Activated T-helper 1 cell treated with anti-CD3 and anti-CD28 coated beads, Interleukin-2, amount 50 U/mL, for 16 hours (primary cell): ENCODE data around the gene CEBPE.

Experiments
- DNase-seq, 2 donors: peaks; one replicate each; pipeline ENCODE4 v3.0.0-alpha.2; 2020; ENCODE audit warnings: low read depth in 1 of 2, low spot score in 1 of 2

Gene CEBPE

GRCh38 chr14:23085458-23085857 is 33.6 kb downstream of the CEBPE start:
- DNase-seq: no peak

DNA sequence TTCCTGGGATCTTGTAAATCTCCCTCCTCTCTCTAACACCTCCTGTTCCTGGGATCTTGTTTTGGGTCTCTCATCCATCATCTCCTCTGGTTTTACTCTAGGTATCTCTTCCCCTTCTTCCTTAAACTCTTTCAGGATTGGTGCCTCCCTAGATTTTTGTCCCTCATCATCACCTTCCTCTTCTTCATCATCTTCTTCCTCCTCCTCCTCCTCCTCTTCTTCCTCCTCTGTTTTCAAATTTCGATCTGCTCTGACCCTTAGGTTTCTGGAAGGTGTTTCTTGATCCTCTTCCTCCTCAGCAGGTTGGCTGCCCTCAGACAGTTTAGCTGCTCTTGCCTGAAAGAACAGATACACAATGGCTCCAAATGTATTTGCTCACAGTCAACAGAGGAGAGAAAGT is 38.6 kb downstream of the CEBPE start:
- no peak for DNase-seq

GRCh38 chr14:23079716-23080115 is 39.3 kb downstream of the CEBPE start:
- no peak for DNase-seq

DNA sequence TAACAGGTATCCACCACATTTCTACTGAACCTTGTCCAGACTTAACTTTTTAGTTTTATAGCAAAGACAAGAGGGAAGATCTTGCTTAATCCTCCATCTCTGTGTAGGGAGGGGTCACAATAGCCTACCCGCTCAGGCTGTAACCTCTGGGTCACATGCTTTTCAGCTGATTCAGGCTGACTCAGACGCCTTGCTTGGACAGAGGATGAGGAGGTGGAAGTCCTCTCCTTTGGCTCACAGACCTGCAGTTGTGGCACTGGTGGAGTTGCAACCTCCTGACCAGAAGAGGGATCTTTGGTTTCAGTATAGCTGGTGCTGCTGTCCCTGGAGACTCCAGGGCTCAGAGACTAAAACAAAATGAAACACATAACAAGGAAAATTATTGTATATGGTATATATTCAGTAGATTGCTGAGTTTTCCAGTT is 40.4 kb downstream of the CEBPE start:
- no peak for DNase-seq

- DNase-seq: no peak
Measured at GRCh38 chr14:23077962-23078361, 41.1 kb downstream of the CEBPE start.

DNA sequence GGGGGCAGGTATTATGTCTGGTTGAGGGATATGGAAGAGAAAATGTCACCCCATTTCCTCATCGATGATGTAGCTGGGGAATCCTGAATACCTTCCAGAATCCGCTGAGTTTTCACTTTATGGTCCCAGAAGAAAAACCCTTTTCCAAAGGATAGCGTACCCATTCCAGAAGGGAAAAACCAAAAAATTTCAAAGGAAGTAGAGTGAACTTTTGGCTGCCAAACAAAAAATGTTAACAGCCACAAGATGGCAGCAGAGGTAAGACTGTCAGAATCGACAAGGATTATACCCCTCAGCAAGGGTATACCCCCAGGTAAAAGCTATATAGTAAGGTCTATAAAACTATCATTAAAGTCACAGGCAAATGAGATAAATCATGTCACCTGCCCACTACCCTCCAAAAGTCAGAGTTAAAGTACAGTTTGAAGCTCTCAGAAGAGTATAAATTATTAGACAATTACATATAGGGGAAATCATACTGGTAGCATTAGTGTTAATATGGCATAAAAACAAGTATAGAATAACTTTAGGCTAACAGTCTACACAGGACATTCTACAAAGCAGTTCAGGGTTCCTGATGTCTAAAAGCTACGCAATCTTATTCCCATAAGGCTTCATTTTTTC is 42.2 kb downstream of the CEBPE start:
- no peak for DNase-seq

GRCh38 chr14:23074906-23075305 is 44.1 kb downstream of the CEBPE start:
- no peak for DNase-seq

GRCh38 chr14:23071921-23072539 is 47.0 kb downstream of the CEBPE start:
- no peak for DNase-seq

DNA sequence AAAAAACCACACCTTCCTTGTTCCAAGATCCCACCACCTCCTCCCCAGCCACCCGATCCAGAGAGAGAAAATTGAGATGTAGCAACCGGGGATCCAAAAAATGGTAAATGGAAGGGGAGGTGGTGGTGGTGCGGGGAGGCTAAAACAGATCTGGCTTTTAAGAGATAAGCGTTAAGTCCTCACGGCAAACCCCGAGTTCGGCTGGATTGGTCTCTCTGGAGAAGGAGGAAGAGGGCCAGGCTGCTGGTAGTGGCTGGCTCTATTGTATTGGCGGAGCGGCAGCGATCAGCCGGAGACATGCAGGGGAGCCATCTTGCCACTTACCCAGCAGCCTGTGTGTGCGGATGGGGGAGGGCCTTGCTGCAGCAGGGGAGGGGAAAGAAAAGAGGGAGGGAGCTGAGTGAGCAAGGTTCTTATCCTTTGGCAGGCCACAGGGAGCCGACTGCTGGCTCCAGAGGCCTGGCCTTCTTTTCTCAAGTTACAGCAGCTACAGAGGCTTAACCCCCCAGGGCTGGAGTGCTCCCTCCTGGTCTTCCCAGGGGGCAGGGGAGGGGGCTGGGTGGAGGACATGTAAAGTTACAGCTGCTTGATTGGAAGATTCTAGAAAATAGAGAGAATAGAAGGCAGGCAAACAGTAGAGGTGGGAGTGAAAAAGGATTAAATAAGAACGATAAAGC is 47.7 kb downstream of the CEBPE start:
- peak; percentile 34 to 62 for DNase-seq

DNA sequence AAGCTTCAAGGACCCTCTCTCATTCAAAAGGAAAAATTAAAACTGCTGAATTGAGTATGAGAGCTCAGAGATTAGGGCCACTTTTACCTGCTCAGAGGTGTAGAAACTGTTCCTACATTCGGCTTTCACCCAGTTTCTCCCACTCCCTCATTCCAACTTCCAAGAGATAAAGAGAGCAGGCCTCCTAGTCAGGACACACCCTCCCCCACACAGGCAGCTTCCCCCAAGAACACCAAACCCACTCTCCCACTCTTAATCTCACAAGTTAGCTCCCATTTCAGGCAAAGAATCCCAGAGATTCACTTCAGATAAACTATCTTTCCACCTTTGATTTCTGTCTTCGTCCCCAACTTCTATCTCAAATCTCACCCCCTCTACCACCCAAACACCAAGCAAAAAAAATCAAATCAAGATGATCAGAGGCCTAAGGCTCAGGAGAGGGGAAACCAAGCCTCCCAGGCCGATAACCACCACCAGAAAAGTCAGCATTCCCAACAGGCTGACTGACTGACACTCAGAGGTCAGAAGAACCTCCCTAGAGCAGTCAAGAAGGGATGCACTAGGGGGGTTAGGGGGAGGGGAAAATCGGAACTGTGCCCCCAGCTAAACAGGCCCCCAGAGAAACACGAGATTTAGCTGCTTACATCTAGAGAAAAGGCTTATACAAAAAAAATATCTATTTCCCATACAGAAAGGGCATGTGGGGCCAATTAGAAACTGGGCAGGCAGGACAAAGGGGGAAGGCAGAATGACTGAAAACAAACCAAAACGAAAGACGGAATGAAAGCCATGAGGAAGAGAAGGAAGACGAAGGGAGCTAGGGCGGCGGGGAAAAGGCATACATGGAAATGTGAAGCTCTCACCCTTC is 48.6 kb downstream of the CEBPE start:
- no peak for DNase-seq

DNA sequence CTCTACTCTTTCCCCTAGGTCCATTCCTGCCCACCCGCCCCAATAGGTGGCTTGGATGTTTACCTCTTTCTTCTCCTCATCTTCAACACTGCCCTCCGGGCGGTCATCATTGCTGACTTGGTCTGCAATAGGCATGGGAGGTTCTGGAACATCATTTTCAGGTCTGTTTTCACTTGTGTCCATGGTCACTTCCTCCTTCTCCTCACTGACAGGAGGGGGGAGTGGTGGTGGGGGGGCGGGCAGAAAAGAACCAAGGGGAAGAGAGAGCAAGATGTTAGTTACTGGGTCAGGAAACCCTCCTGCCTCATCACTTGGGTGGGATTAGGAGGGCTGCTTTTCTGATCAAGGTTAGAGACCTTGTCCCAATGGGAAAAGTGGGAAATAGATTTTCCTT is 49.6 kb downstream of the CEBPE start:
- DNase-seq: no peak

DNA sequence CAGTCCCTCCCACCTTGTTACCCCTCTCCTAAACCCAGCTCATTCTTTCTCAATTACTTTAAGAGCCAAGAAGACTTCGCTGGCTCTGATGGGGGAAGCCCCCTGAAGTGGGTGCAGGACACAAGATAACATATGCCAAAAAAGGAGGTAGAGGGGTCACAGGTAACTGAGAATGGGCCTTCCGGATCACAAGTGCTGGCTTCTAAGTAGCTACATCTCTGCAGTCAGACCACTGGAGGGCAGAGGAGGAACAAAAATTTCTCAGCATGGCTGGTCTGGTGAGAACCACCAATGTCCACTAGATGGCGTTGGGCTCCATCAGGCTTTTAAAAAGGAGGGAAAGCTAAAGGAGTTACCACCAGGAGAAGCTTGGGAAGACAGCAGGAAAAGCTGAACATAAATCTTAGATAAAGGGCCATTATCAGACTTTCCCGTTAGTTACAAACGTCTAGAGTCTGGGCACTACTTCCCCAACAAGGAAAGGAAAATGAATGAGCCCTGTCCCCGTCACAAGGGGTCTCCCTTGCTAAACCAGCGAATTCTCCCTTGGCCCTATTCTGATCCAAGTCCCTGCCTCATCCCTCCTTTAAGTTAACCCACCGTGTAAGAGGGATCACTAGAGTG is 50.2 kb downstream of the CEBPE start:
- peak; percentile 41 to 52 for DNase-seq

- no peak for DNase-seq
Measured at GRCh38 chr14:23067847-23068788, 50.9 kb downstream of the CEBPE start.
